HG03066 (cell line): ENCODE results near the gene SHC3.

Source experiments
- ATAC-seq: cut with Tn5 transposase; IDR thresholded peaks from one replicate; pipeline ENCODE4 v1.9.1; 2021; ENCODE audit warnings: low read depth; ENCODE audit not compliant: unreplicated experiment

SHC3 gene

GRCh38 chr9:88991066-88992034 lies 187.3 kb downstream of the SHC3 start, which contains the start of gene S1PR3:
TSS of gene S1PR3 (plus strand) at chr9:88991468. CDS start at chr9:89001201, 9,733 bp downstream.
- ATAC-seq = no peak

- ATAC-seq = no peak
Observed at GRCh38 chr9:88990729-88991065, 187.9 kb downstream of the SHC3 start.

DNA sequence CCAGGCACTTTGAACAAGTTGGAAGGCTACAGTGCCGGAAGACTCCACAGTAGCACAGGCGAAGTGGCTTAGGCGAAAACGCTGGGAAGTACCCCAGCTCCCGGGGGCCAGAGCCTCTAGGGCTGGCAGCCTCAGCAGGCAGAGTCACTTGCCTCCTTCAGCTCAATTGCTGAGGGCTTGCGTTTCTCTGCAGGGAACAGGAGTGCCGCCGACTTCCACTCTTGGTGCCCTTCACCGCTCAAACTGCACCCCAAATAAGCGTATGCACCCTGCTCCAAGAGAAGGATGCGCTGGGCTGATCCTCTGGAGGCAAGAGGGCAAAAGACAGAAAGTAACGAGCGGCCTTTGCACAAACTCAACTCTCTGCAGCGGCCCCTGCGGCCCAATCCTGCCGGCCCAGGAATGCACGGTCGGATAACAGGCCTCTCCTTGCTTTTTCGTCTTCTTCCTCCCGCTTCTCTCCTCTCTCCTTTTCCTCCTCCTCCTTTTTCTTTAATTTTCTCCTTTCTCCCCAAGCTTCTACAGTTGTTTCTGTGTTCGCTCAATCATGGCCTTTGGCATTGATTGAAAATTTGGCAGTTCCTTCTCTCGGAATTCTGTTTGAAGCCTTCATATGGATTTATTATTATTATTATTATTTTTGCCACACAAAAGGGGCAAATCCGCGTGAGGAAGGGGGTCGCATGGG lies 188.4 kb downstream of the SHC3 start:
- ATAC-seq = no peak

DNA sequence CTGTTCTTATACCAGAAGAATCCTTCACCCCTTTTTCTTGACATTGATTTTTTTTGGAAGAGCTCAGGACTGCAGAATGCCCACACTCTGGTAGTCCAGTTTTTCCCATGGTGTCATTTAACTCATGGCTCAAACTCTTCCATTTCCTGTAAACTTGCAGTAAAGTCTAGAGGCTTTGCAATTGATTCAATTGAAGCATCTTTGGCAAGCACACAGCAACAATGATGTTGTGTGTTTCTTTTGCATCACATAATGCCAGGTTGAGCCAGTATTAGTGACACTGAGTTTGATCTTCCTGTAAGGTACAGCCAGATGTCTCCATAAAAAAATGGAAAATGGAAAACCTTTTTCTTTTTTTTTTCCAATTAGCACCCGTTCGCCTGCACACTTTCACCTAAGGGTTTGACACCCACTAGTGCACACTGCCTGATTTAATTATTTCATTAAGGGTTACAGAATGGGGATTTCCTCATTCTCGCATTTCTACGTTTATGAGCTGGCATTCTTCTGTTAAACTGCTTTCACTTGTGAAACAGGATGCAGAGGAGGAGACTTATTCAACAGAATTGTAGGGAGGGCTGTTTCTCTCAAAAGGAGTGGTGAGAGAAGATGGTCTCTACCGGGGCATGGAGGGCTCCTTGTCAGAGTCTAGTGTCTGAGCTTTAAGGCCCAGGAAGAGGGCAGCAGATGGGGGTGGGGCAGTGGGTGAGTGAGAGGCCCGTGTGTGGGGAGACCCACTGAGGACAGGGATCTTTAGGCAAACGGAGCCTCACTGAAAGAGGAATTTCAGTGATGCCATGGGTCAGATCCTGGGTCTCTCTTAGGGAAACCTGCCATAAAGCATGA lies 189.6 kb downstream of the SHC3 start:
- no peak for ATAC-seq

DNA sequence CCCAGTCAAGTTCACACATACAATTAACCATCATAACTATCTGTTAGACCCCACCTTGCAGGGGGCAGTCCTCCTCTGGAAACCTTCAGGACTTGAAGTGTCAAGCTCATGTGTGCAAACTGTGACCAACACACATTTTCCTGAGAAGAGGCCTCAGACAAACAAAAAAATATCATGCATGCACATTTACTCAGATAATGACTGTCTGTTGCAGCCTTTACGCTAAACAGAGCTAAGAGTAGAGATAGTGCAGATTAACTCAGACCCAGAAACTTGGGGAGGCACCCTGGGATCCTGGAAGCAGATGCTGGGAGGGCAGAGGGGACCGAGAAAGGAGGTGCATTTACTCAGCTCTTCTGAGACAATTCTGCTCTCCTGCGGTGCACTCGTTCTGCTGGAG lies 191.0 kb downstream of the SHC3 start:
- ATAC-seq = no peak

GRCh38 chr9:88986776-88987175 lies 191.8 kb downstream of the SHC3 start:
- no peak for ATAC-seq

GRCh38 chr9:88985616-88986015 lies 193.0 kb downstream of the SHC3 start:
- ATAC-seq = no peak

- no peak for ATAC-seq
Observed at GRCh38 chr9:88984543-88984883, 194.1 kb downstream of the SHC3 start.

- ATAC-seq = no peak
Observed at GRCh38 chr9:88983865-88984542, 194.6 kb downstream of the SHC3 start.

GRCh38 chr9:88980740-88981203 lies 197.8 kb downstream of the SHC3 start:
- ATAC-seq = no peak

DNA sequence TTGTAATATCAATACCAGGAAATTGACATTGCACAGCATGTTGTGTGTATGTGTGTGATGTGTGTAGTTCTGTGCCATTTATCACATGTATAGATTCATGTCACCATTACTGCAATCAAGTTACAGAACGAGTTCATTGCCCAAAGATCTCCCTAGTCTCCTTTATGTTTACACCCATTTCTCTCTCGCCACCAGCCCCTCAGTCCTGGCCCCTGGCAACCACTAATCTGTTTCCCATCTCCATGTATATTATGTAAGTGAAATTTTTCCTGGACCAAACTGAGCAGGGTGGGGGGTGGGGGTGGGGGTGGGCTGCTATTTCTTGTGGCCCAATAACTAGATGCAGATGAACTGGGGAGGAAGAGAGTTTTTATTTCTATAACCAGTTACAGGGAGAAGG lies 198.8 kb downstream of the SHC3 start:
- no peak for ATAC-seq

- no peak for ATAC-seq
Observed at GRCh38 chr9:88979021-88979420, 199.6 kb downstream of the SHC3 start.

GRCh38 chr9:88978034-88978433 lies 200.6 kb downstream of the SHC3 start:
- ATAC-seq = no peak

DNA sequence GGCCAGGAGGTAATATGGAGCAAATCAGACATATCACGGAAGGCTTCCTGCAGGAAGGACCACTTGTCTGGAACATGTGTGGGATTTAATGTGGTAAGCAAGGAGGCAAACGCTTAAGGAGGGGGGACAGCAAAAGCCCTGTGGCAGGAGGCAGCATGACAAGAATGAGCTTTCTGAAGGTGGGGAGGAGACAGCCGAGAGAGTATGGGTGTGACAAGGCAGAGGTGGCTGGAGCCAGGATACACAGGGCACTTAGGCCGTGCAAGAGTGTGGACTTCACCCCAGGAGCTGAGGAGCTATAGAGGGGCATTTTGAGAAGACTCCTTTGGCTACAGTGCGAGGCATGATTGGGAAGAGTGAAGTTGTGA lies 201.7 kb downstream of the SHC3 start:
- ATAC-seq = no peak

GRCh38 chr9:88975966-88976889 lies 202.4 kb downstream of the SHC3 start:
- no peak for ATAC-seq

DNA sequence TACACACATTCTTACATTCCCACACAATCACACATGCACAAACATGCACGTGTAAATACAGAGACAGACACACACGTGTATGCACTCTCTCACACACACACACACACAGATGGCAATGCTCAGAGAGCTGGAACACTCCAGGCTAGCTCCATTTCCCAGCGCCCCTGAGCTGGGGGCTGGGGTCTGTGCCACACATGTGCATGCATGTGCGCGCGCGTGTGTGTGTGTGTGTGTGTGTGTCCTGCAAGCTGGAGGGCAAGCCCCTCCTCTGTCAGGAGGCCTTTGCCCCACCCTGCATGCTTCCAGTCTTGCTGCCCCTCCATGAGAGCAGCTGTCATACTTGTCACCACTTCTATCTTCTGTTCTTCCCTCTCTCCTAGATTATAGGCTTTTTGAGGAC lies 204.0 kb downstream of the SHC3 start:
- ATAC-seq = no peak

DNA sequence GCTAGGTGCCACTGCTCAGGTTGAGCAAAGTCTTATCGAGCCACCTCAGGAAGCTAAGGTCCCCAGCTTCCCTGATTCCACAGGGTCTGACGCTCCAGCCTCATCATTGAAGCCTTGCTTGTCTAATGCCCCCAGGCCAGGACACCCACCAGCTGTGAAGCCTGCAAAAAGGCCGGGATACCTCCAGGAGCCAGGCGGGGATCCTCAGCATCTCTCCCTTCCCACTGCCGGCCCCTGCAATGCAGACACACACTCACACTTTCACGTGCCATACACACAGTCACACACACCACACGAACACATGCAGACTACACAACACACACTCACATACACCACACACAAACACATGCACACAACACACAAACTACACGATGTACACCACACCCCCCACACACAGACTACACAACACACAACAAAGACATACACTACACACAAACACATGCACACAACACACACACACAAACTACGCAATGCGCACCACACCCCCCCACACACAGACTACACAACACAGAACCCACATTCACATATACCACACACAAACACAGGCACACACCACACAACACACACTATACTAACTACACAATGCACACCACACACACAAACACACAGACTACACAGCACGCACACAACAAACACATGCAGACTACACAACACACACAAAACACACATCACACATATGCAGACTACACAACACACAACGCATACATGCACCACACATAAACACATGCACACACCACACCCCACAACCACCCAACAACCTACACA lies 205.2 kb downstream of the SHC3 start:
- ATAC-seq = no peak

DNA sequence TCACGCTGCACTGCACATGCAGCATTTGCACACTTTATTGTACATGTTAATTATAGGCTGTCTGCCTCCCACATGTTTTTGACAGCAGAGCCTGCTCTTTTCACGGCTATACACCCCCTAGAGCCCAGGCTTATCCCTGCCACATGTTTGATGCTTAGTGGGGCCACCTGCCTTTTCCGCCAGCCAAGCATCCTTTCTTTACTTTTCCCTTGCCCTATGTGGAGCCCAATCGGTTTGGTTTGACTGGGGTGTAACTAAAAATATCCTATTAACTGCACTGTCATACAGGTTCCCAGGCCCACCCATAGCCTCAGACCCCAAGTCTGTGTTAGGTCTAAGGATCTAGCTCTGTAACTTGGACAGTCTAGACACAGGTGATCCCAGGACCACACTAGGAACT lies 206.2 kb downstream of the SHC3 start:
- no peak for ATAC-seq
